GM23248 (cell line): ENCODE measurements around the gene KDM6A.

Experiments used
- EZH2 ChIP-seq: fragments of 200-600 bp; sonication (generic); IDR thresholded peaks from 2 replicates; pipeline ENCODE4 v1.6.1; 2018; ENCODE audit warnings: antibody characterized with exemption, mild to moderate bottlenecking; ENCODE audit not compliant: insufficient read depth, poor library complexity, severe bottlenecking
- EZH2phosphoT487 ChIP-seq: fragments of 200-600 bp; sonication (generic); IDR thresholded peaks from 2 replicates; pipeline ENCODE4 v1.6.1; 2018; ENCODE audit warnings: antibody characterized with exemption, moderate library complexity, mild to moderate bottlenecking, low read depth; ENCODE audit not compliant: insufficient read depth

DNA sequence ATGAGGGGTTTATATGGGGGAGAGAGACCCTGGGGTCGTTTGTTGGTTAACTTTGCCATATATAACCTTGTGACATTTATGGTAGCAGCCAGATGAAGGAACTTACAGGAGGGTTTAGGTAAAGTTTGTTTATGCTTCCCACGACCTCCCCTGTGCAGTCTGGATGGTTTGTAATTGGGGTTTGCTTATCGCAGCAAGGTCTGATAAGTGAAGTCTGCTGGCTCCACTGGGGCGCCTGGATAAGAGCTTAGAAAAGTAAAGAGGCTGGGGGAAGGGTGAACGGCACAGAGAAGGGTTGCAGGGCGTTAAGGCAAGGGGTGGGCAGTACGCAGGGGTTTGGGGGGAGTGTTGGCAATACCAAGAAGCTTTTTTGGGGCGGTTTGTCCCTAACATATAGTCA lies 98.7 kb downstream of the KDM6A start:
- TF ChIP-seq EZH2 = no peak
- no peak for TF ChIP-seq EZH2phosphoT487
